ENCODE results near the gene CDK1.
"Not testable (repeated sequence)": the region's sequence is repeated elsewhere in the genome, so short reads cannot be mapped to it uniquely, and the experiment has no call there.

Gene CDK1

DNA sequence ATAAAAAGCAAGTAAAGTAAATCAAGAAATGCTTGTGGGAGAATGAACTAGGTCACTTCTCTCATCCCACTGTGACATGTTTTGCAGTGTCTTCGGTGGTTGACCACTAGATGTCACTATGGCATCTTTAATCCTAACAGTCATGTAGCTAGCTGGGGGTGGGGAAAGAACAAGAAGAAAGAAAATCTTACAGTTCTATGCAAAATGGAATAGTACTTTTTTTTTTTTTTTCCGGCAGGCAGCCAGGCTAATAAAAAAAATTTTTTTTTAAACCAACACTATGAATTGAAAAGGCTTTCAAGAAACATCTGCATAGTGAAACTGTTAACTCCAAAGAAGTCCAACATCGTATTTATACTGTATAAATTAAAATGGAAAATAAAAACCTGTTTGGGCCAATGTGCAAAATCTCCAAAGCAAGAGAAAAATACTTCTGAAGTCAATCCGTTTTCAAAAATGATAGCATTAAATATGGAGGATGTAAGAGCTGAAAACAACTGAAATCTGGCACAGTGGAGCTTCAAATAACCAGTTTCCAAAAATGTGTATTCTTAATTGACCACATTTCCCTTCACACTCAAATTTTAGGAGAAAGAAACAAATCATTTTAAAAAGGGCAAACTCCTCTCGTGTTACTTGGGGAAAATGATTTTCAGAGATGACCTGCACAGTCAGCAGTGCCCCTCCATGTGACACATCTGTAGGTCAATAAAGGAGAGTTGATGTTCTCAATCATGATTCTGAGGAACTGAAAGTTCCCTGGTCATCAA, 38.5 kb downstream of the CDK1 start:
- DNase-seq (ENCODE audit: low spot score), result peak; percentile 88

GRCh38 chr10:60817398-60817805, 39.1 kb downstream of the CDK1 start:
- DNase-seq (ENCODE audit: low spot score), result no peak

- DNase-seq (ENCODE audit: low spot score), result no peak
Measured at GRCh38 chr10:60818134-60818770, 40.0 kb downstream of the CDK1 start.

DNA sequence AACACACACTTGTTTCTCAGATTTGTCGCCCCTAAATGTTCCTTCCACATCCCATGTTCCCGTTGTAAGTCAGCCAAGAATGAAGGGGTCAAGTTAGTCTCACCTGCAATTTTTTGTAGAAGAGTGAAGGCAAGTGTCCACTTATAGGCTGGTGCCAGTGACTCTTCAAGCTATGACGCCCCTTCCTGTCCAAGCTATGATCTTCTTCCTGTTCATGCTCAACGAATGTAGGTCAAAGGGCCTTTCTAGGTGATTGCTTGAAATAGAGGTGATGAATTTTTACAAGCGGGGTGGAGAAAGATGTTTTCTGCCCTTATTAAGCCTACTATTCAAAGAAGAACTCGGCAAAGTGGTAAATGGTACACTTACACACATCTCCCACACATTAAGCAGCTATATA, 41.0 kb downstream of the CDK1 start:
- DNase-seq (ENCODE audit: low spot score), result peak; percentile 58

DNA sequence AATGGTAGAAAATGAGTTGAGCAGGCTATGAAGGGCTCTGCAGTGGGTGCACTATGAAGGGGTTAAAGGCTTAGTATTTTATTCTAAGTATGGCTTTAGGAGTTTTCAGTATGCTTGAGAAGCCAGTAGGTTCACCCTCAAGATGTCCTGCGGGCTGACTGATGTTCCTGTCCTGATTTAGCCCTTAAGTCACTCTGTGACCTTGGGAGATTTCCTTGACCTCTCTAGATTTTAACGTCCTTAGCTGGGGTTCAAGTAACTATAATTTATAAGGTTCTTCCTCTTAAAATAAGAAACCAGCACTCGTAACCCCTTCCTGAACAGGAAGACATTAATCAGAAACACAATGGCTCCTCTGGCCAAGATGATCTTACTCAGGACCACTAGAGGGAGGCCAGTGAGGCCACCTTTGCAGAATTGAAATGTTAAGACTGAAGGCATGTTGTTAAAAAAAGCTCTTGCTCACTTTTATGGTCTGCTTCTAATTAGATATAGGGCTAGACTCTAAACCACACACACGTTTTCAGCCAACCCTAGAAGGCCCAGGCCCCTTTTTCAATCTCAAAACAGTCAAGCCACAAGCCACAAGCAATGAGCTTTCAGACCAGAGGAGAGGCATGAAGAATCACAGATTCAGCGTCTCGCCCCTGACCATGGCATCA, 41.9 kb downstream of the CDK1 start:
- peak; percentile 73 for DNase-seq (ENCODE audit: low spot score)

DNA sequence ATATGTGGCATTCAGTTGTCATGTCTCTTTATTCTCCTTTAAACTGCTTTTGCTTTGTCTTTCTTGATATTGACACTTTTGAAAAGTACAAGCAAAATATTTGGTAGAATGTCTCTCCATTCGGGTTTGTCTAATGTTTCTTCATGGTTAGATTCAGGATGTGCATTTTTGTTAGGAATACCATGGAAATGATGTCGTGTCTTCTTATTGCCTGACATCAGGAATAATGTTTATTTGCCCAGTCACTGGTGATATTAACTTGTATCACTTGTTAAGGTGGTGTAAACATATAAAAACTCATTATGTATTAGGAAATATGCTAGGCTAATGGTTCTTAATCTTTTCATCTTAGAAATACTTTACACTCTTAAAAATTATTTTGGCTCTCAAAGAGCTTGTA, 43.4 kb downstream of the CDK1 start:
- DNase-seq (ENCODE audit: low spot score), result no peak

DNA sequence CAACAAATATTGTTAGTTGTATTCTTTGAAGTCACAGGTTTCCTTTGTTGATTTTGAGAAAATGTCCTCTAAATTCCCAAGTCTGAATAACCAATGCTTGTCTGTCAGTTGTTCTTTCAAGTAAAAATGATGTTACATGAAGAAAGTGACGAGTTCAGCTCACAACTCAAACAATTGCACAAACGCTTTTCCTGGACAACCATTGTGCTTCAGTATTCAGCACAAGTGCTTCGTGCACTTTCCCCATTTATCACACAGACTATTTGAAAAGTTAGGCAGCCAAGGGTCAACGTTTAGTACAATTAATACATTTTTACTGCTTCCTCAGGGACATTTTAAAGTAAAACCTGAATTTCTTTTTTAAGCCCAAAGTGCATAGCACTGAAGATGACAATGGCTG, 44.5 kb downstream of the CDK1 start:
- DNase-seq (ENCODE audit: low spot score), result no peak

DNA sequence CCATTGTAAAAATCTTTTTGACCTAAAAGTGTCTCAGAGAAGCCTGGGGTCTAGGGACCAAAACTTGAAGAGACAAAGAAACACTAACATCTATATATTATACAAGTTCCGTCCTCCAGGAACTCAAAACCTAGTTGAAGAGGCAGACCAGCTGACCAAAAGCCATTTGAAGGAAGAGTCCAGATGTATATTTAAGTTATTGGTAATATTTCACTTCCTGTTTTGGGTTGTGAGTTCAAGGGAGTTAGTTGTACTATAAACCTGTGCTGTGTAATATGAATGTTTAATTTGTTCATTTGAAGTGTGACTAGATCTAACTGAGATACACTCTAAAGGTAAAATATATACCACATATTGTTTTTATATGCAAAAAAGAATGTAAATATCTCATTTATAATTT, 45.0 kb downstream of the CDK1 start:
- DNase-seq (ENCODE audit: low spot score), result no peak

DNA sequence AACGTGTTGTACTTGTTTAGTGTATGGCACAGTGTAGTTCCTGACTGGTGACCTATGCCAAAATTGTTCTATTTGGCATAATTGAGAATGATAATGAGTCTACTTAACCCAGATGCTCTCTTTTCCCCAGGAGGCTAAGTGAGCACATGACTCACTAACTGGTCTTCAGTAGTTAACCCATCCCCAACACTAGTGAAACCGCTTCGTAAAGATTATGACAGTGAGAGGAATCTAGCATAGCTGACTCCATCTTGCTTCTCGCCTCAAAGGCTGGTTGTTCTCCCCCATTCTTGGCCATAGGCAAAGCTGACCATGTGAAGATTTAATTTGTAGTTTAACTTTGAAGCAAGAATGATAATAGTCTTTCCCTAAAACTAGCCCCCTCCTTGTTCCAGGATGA, 47.2 kb downstream of the CDK1 start:
- no peak for DNase-seq (ENCODE audit: low spot score)

DNA sequence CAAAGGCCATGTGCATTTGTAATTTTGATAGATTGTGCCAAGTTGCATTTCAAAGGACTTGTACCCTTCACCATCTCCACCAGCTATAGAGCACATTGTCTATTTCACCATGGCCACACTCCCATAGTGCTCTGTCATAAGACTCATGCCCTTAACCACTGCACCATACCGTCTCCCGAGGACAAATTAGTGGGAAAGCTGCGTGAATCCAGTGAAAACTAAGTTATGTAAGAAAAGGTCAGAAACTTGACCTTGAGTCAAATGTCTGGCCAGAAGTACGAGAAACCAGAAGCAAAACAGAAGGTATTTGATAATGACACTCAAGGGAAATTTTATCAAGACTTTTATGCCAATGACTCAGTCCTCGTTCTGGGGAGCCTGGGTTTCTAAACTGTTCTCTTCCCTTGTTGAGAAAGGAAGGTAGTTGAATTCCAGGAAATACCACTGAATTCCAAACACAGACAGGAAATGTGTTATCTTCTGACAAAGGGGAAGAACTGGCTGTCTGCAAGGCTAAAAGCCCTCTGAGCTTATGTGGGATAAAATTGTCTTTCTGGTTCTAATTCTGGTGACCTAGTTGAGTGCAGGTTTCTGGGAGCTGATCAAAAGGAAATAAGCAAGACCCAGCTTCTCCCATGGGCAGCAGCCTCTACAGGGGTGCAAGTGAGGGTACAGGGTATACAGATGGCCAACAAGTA, 49.7 kb downstream of the CDK1 start:
- peak; percentile 99 for DNase-seq (ENCODE audit: low spot score)

GRCh38 chr10:60828489-60828852, 50.2 kb downstream of the CDK1 start:
- DNase-seq (ENCODE audit: low spot score), result peak; percentile 92

- DNase-seq (ENCODE audit: low spot score), result not testable (repeated sequence)
Measured at GRCh38 chr10:60832136-60832535, 53.9 kb downstream of the CDK1 start.

DNA sequence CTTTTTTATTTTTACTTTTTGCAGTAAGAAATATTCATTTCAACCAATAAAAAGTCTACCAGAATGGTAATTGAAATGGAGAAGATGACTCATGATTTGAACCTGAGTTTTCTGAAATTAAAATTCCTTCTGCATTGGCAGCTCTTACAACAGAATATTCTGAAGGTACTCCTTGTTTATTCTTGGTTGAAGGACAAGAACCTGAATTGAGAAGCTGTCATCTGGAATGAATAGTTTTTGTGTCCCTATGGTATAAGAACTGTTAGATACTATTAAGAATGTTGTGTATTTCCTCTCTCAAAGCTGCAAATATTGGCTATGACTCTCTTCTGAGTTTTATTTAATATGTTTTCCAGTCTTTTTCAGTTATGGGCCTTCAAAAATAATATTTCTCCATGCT, 56.1 kb downstream of the CDK1 start:
- DNase-seq (ENCODE audit: low spot score), result no peak

- DNase-seq (ENCODE audit: low spot score), result no peak
Measured at GRCh38 chr10:60835049-60835448, 56.8 kb downstream of the CDK1 start.

GRCh38 chr10:60841227-60841626, 62.9 kb downstream of the CDK1 start:
- DNase-seq (ENCODE audit: low spot score), result not testable (repeated sequence)

DNA sequence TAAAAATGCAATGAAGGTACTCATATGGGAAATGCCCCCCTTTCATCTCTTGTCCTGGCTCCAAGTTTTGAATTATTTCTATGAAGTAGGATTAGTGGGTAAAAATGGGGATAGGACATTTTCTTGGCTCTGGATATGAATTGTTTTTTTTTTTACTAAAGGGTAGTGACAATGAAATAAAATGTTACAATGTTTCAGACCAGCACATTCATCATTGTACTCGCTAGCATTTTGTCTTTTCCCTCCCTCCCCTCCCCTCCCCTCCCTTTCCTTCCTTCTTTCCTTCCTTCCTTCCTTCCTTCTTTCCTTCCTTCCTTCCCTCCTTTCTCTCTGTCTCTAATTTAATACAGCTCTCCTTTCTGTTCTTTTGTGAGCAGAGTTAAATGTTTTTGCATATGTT, 64.4 kb downstream of the CDK1 start:
- DNase-seq (ENCODE audit: low spot score), result no peak
